ENCODE results near the gene RNF150.

Gene RNF150

GRCh38 chr4:140969296-140969695 lies 164.0 kb downstream of the RNF150 start:
- no peak for DNase-seq

- no peak for DNase-seq
Measured at GRCh38 chr4:140968371-140968770, 164.9 kb downstream of the RNF150 start.

- no peak for DNase-seq
Measured at GRCh38 chr4:140963883-140964282, 169.4 kb downstream of the RNF150 start.

GRCh38 chr4:140955641-140956040 lies 177.6 kb downstream of the RNF150 start:
- no peak for DNase-seq

DNA sequence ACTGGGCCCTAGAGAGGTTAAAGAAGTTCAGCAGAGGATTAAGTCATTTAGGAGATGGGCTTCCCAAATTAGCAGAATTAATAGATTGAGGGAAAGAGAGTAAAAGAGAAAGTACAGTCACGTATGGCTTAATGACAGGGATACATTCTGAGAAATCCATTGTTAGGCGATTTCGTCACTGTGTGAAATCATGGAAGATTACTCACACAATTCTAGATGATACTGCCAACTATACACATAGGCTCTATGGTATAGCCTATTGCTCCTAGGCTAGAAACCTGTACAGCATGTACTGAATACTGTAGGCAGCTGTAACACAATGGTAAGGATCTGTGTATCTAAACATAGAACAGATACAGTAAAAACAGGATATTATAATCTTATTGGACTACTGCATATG lies 180.6 kb downstream of the RNF150 start:
- DNase-seq = no peak

- no peak for DNase-seq
Measured at GRCh38 chr4:140947506-140947905, 185.8 kb downstream of the RNF150 start.

DNA sequence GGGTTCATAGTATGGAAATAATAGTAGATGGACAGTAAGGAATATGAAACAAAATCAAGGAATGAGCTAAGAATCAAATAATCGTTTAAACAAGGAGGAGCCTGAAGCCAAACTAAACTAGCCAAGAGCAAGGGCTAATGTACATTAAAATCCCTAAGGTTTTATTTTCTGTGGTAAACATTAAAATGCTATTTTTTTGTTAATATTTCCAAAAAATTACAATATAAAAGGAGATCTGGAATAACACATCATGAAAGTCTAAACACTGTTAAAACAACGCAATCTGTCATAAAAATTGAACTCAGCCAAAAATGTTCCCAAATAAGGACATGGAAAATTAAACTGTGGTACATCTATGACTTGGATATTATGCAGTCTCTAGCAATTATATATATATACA lies 188.2 kb downstream of the RNF150 start:
- DNase-seq = no peak

DNA sequence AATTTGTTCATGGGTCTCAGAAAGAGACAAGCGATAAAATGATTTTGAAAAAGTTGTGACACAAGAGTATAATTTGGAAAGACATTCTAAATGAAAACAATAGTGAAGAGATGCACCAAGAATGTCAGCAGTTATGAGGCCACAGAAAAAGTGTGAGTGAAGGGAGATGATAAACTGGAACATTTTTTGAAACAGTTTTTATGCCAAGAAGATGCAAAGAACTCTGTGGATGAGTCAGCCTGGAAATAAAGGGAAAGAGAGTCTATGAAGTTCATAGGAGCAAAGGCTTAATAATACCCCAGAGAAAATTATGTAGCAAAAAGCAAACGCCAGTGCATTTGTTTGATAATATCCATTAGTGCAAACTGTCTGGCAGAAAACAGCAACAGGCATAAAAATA lies 188.7 kb downstream of the RNF150 start:
- no peak for DNase-seq

GRCh38 chr4:140944199-140944515 lies 189.1 kb downstream of the RNF150 start:
- DNase-seq = no peak

DNA sequence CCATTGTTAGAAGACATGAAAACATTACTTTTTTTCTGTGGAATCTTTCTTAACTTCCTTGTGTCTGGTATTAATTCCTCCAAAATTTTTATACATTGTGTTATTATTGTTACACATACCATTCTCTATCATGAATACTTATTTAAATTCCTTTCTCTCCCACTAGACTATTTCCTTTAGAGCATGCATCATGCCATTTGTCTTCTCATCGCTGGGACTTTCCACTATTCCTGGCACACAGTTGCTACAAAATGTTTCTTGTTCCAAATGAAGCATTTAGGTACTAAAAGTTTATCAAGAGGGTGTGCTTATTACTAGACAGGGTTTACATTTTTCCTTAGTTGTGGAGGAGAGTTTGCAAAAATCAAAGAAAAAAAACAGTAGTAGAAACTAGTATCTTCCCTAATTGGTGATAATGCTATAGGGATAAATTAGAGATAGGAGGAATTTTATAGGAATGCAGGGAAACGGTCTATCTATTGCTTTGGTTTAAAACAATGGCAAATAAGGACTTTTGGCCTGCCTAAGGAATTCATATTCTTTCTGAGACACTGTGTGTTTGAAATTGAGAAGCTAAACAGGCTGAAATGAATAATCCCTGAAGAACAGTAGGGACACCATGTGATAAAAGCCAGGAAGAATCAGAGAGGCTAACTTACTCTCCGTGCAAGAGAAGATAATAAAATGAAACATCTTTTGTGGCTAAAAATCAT lies 189.6 kb downstream of the RNF150 start:
- DNase-seq = no peak

DNA sequence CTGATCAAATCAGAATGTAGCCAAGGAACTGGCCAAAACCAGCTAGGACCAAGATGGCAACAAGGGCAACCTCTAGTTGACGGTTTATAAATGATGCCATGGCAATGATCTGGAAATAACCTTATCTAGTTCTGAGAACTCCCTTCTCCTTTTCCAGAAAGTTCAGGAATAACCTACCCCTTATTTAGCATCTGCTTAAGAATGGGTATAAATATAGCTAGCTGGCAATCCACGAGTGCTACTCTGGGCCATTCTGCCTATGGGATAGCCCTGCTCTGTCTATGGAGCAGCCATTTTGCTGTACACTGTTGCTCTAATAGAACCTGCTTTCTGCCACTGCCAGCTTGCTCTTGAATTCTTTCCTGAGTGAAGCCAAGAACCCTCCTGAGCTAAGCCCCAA lies 192.7 kb downstream of the RNF150 start:
- no peak for DNase-seq

GRCh38 chr4:140937866-140938265 lies 195.4 kb downstream of the RNF150 start:
- no peak for DNase-seq

DNA sequence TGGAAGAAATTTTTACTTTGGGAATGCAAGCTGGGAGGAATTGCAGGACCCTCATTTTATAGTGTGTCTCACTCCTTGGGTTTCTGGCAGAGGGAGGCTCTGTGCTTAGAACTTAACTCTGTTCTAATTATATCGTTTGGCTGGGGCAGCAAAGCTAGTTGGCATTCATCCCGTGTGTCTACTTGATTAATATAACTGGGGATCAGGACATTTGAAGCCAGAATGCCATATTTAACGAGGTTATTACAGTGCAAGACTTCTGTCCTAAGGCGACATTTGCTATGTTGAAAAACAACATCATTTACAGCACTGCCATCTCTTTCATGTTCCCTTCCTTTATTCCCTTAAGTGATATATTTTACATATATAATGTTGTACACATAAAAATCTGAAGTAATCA lies 198.0 kb downstream of the RNF150 start:
- DNase-seq = no peak

- DNase-seq = no peak
Measured at GRCh38 chr4:140932501-140933045, 200.7 kb downstream of the RNF150 start.

GRCh38 chr4:140931911-140932310 lies 201.4 kb downstream of the RNF150 start:
- DNase-seq = no peak

DNA sequence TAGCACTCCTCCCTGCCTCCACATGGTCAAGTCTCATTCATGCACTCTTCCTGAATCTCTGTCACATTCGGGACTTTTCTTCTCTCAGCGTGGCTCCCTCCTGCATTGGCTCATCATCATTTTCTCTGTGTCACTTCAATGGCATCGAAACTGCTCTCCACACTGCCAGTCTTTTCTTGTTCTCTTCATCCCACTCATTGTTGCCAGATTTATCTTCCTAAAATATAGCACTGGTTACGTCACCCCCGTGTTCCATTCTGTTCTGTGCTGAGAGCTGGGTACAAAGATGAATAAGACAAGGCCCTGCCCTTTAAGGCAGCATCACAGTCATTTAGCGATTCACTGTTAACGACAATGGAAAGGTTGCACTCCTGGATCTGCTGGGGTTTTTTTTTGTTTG lies 202.7 kb downstream of the RNF150 start:
- no peak for DNase-seq

GRCh38 chr4:140930011-140930410 lies 203.3 kb downstream of the RNF150 start:
- DNase-seq = no peak

DNA sequence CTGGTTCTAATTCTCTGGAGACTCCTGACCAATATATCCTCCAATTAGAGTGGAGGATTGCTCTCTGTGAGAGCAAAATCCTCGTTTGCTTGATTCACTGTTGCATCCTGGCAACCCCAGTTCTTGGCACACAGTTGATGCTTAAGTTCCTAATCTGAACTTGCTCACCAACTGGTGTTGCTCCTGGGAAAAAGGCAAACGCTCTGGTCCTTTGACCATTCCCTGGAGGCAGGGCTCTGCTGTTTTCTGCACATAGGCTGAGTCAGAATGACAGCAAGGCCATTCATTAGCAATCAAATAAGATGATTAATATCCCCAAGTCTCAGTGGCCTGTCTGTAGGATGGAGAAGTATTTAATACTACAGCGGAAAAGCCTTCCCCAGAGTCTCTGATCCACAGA lies 204.4 kb downstream of the RNF150 start:
- no peak for DNase-seq

GRCh38 chr4:140926672-140927071 lies 206.6 kb downstream of the RNF150 start:
- DNase-seq = no peak

- no peak for DNase-seq
Measured at GRCh38 chr4:140925417-140925816, 207.9 kb downstream of the RNF150 start.

- DNase-seq = no peak
Measured at GRCh38 chr4:140924761-140925392, 208.4 kb downstream of the RNF150 start.

GRCh38 chr4:140906993-140907962 lies 226.0 kb downstream of the RNF150 start:
- no peak for DNase-seq

- DNase-seq = no peak
Measured at GRCh38 chr4:140904904-140905303, 228.4 kb downstream of the RNF150 start.

All from NCI-H510A (cell line).